HG02678 (cell line): ENCODE results near the gene IRF1.

Source experiments
- ATAC-seq: cut with Tn5 transposase; IDR thresholded peaks from one replicate; pipeline ENCODE4 v1.9.1; 2021; ENCODE audit warnings: mild to moderate bottlenecking, moderate library complexity; ENCODE audit not compliant: unreplicated experiment

Gene IRF1

GRCh38 chr5:132501629-132501956 is 11.0 kb upstream of the IRF1 start:
- ATAC-seq: no peak

GRCh38 chr5:132500931-132501628 is 10.5 kb upstream of the IRF1 start:
- peak; percentile 32 for ATAC-seq

- no peak for ATAC-seq
These were observed 9.8 kb upstream of the IRF1 start for GRCh38 chr5:132500244-132500930.

- ATAC-seq: no peak
These were observed 9.1 kb upstream of the IRF1 start for GRCh38 chr5:132499440-132500243.

GRCh38 chr5:132498686-132499271 is 8.2 kb upstream of the IRF1 start:
- ATAC-seq: no peak

GRCh38 chr5:132498152-132498551 is 7.6 kb upstream of the IRF1 start:
- no peak for ATAC-seq

GRCh38 chr5:132497488-132497997 is 7.0 kb upstream of the IRF1 start:
- ATAC-seq: no peak

GRCh38 chr5:132496631-132497487 is 6.3 kb upstream of the IRF1 start:
- peak; percentile 53 for ATAC-seq

GRCh38 chr5:132496191-132496630 is 5.6 kb upstream of the IRF1 start:
- peak; percentile 50 for ATAC-seq

GRCh38 chr5:132495667-132496190 is 5.2 kb upstream of the IRF1 start:
- peak; percentile 36 for ATAC-seq

GRCh38 chr5:132493821-132494220 is 3.2 kb upstream of the IRF1 start:
- no peak for ATAC-seq

- no peak for ATAC-seq
These were observed 2.7 kb upstream of the IRF1 start for GRCh38 chr5:132493241-132493640.

- no peak for ATAC-seq
These were observed 2.0 kb upstream of the IRF1 start for GRCh38 chr5:132492386-132493125.

GRCh38 chr5:132491368-132492364 is 1.1 kb upstream of the IRF1 start:
- peak; percentile 14 for ATAC-seq

- peak; percentile 28 for ATAC-seq
These were observed 596 bp downstream of the IRF1 start for GRCh38 chr5:132489871-132490483.

- ATAC-seq: no peak
These were observed 1.4 kb downstream of the IRF1 start for GRCh38 chr5:132489051-132489770.

GRCh38 chr5:132488590-132488989 is 2.0 kb downstream of the IRF1 start:
- no peak for ATAC-seq
